ENCODE data around the gene UROC1.

DNA sequence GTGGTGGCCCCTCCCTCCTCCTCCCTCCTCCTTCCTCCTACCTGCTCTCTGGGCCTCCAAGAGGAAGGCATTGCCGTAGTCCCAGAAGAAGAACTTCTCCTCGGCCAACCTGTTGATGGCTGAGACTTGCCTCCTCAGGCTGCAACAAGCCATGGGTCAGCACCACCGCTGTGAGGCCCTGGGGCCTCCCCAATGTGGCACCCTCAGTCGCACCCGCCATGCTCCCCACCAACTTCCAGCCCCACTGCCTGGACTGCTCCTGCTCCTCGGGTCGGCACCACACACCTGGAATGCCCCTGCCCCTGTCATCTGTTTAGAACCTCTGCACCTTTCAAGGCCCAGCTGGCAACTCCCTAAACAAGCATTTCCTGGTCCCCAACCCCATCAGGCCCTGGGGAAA is 17.6 kb downstream of the UROC1 start:
- TF ChIP-seq, protein P1, sequence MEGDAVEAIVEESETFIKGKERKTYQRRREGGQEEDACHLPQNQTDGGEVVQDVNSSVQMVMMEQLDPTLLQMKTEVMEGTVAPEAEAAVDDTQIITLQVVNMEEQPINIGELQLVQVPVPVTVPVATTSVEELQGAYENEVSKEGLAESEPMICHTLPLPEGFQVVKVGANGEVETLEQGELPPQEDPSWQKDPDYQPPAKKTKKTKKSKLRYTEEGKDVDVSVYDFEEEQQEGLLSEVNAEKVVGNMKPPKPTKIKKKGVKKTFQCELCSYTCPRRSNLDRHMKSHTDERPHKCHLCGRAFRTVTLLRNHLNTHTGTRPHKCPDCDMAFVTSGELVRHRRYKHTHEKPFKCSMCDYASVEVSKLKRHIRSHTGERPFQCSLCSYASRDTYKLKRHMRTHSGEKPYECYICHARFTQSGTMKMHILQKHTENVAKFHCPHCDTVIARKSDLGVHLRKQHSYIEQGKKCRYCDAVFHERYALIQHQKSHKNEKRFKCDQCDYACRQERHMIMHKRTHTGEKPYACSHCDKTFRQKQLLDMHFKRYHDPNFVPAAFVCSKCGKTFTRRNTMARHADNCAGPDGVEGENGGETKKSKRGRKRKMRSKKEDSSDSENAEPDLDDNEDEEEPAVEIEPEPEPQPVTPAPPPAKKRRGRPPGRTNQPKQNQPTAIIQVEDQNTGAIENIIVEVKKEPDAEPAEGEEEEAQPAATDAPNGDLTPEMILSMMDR (IDR thresholded peaks at IDR 0.05): no peak
- TF ChIP-seq POLR2A (IDR thresholded peaks at IDR 0.05): no peak
